SJSA1 (cell line): ENCODE data around the gene HLA-DPB1. TPM values are rescaled to one million over a fixed set of nuclear protein-coding genes. Genes with fewer than 3 reads are reported as not detected.

Experiments used
- DNase-seq, 2 experiments: peaks; one replicate each; pipeline ENCODE4 v3.0.0-alpha.2; 2015 to 2020; ENCODE audit warnings: low spot score in 2 of 2, low read depth in 1 of 2
- H3K27ac ChIP-seq: fragments of 250-450 bp; sonication (Bioruptor Pico); 2 replicates; pipeline ENCODE4 v1.5.1; 2020; ENCODE audit warnings: mild to moderate bottlenecking, moderate library complexity
- H3K27me3 ChIP-seq: fragments of 250-450 bp; sonication (Bioruptor Pico); replicated peaks from 2 replicates; pipeline ENCODE4 v1.5.1; 2020; ENCODE audit warnings: mild to moderate bottlenecking, moderate library complexity
- H3K36me3 ChIP-seq: fragments of 250-450 bp; sonication (Bioruptor Pico); 2 replicates; pipeline ENCODE4 v1.5.1; 2020; ENCODE audit warnings: mild to moderate bottlenecking
- H3K4me1 ChIP-seq: fragments of 250-450 bp; sonication (Bioruptor Pico); replicated peaks from 2 replicates; pipeline ENCODE4 v1.6.1; 2021; ENCODE audit warnings: mild to moderate bottlenecking
- H3K4me3 ChIP-seq: fragments of 250-450 bp; sonication (Bioruptor Pico); 2 replicates; pipeline ENCODE4 v1.5.1; 2020; ENCODE audit warnings: mild to moderate bottlenecking
- H3K9me3 ChIP-seq: fragments of 250-450 bp; sonication (Bioruptor Pico); replicated peaks from 2 replicates; pipeline ENCODE4 v1.5.1; 2020; ENCODE audit warnings: mild to moderate bottlenecking
- total RNA-seq: library from RNA; depleted of rRNA; stranded (reverse); fragments of >200 nt; shearing (Covaris generic); gene quantifications from 2 replicates; pipeline ENCODE4 v1.2.3, GENCODE V29; 2014

HLA-DPB1 gene
- total RNA-seq, 1 experiment from 2014 or later = not detected

- Histone ChIP-seq H3K27me3 (peaks cover 2% of the 10 kb centered on the region; the same call in 1 of the 2 replicates), H3K9me3 (0 out of 2 replicates have a peak, but pooled peaks cover 14% of the 10 kb centered on the region), H3K27ac (no peak overlapping the region), H3K4me3 (no peak overlapping the region), H3K4me1 (no peaks in the 10 kb centered on the region), H3K36me3 (no peaks in the 10 kb centered on the region)
- DNase-seq = no peak
These were observed 28.0 kb downstream of the HLA-DPB1 start for GRCh38 chr6:33103776-33104175.

GRCh38 chr6:33104887-33105286 is 29.1 kb downstream of the HLA-DPB1 start:
- Histone ChIP-seq H3K36me3 (no peaks in the 10 kb centered on the region), H3K9me3 (0 out of 2 replicates have a peak, but pooled peaks cover 14% of the 10 kb centered on the region), H3K4me1 (no peaks in the 10 kb centered on the region), H3K27ac (no peak overlapping the region), H3K4me3 (no peak overlapping the region), H3K27me3 (peaks cover 8% of the 10 kb centered on the region)
- DNase-seq = no peak

GRCh38 chr6:33105386-33105785 is 29.6 kb downstream of the HLA-DPB1 start:
- Histone ChIP-seq H3K36me3 (no peaks in the 10 kb centered on the region), H3K4me3 (no peak overlapping the region), H3K27ac (no peak overlapping the region), H3K9me3 (0 out of 2 replicates have a peak, but pooled peaks cover 9% of the 10 kb centered on the region), H3K27me3 (peaks cover 8% of the 10 kb centered on the region), H3K4me1 (no peaks in the 10 kb centered on the region)
- no peak for DNase-seq

DNA sequence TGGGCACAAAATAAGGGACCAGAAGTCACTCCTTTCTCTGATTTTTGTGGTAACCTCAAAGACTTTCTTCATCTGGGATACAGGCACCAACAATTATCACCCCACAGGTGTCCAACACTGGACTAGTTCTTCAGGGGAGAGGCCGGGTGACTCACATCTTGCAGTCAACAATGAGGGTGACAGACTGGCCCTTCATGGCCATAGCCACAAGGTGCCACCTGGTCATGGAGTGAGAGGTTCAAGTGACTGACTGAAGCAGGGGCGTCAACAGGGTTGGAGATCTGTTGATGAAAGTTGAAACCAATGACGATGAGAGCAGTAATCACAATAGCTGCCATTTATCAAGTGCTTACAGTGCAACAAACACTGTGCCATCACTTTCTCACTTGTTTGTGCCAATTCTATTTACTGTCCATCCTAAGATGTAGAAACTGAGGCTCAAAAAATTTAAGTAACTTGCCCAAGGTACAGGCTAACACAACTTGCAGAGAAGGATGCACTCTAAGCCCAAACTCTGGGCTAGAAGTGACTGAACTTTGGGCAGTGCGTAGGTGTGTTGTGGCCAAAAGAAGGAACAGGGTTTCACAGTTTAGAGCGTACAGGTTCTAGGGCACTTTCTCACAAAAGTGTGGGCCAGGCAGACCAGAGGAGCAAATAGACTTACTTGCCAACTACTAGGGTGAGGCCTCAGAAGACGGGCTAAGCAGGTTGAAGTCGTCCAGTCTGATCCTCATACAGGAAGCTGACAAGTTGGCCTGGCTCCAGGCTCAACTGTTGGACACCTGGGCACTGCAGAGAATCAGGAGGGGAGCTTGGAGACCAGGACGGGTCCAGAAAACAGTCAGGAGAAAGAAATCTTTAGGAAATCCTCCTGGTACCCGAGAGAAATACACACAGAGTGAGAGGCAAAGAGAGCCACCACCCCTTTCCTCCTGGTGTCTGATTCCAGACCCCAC is 30.4 kb downstream of the HLA-DPB1 start:
- DNase-seq = no peak
- H3K9me3 ChIP-seq = 0 out of 2 replicates have a peak, but pooled peaks cover 6% of the 10 kb centered on the region
- H3K4me1 ChIP-seq = no peaks in the 10 kb centered on the region
- H3K4me3 ChIP-seq = no peak overlapping the region
- peaks cover 8% of the 10 kb centered on the region for H3K27me3 ChIP-seq
- H3K36me3 ChIP-seq = no peaks in the 10 kb centered on the region
- H3K27ac ChIP-seq = no peak overlapping the region

DNA sequence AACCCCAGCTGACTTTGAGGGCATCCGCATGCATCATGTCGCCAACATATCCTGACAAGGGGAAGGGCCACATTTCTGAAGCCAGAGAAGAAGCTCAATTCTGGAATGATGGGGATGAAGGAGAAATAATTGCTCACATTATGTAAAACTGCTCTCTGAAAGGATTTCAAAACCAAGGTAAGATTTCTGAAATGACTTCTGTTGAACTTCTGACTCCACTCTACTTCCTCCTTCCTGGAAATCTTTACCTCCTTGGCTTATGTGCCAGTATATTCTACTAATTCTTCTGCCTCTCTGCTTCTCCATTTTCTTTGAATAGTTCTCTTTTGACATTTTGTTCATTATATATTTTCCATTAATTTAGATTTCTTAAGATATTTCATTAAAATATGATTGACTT is 31.9 kb downstream of the HLA-DPB1 start:
- no peak overlapping the region for H3K27ac ChIP-seq
- DNase-seq = no peak
- no peak overlapping the region for H3K4me3 ChIP-seq
- peaks cover 8% of the 10 kb centered on the region for H3K27me3 ChIP-seq
- no peaks in the 10 kb centered on the region for H3K36me3 ChIP-seq
- no peaks in the 10 kb centered on the region for H3K4me1 ChIP-seq
- H3K9me3 ChIP-seq = no peaks in the 10 kb centered on the region

DNA sequence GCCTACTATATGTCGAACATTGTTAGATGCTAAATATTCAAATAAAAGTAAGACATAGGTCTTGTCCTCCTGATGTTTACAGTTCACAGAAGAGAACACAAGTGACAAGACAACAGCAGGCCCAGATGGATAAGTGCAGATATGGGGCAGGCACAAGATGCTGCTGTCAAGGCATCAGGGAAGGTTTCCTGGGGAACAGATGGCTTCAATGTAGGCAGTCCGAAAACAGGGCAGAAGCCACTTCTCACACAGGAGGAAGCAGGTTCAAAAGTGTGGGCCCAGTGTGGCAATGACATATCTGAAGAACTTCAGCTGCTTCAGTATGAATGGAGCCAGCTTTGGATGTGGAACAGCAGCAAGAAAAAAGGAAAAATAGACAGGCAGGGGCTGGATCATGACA is 32.5 kb downstream of the HLA-DPB1 start:
- Histone ChIP-seq H3K4me1 (no peaks in the 10 kb centered on the region), H3K36me3 (no peaks in the 10 kb centered on the region), H3K4me3 (no peak overlapping the region), H3K27me3 (peaks cover 8% of the 10 kb centered on the region), H3K9me3 (no peaks in the 10 kb centered on the region), H3K27ac (no peak overlapping the region)
- no peak for DNase-seq

DNA sequence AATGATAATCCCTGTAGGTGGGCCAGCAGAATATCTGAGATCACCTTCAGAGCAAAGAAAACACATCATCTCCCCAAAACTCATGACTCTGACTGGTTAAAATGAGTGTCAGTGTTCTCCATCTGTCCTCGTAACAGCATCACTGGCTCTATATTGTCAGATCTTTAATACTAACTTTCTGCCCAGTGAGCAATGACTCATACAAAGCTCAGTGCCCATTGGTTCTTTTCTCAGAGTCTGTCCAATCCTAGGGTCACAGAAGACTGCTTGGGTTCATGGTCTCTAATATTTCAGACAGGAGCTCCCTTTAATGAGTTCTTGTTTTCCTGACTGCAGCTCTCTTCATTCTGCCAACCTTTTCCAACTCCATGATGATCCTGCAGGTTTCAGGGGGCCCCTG is 36.4 kb downstream of the HLA-DPB1 start:
- H3K27me3 ChIP-seq = peaks cover 17% of the 10 kb centered on the region

DNA sequence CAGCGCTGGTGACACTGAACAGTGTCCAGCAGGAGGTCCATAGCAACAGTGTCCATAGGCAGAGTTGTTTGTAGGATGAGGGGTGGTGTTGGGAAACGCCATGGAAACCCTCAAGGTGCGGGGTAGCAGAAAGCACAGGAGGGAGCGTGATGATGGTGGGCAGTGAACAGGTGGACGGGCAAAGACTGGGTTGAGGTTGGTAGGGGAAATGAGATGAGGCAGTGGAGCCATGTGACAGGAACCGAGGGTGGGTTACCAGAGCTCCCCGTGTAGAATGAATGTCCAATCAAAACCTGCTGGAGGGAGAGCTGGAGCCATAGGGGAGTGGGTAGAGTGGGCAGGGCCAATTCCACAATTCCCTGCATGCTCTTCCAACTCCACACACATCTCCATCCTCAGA is 38.0 kb downstream of the HLA-DPB1 start:
- Histone ChIP-seq H3K4me1 (no peaks in the 10 kb centered on the region), H3K27me3 (peaks cover 30% of the 10 kb centered on the region)

More for the DNA sequence above, 36.4 kb downstream of the HLA-DPB1 start:
- Histone ChIP-seq H3K4me3 (no peak overlapping the region), H3K4me1 (no peaks in the 10 kb centered on the region), H3K36me3 (no peaks in the 10 kb centered on the region), H3K27ac (no peak overlapping the region), H3K9me3 (no peaks in the 10 kb centered on the region)
- DNase-seq = peak in 1 of 2 experiments; percentile 25

GRCh38 chr6:33114406-33114805 is 38.6 kb downstream of the HLA-DPB1 start:
- Histone ChIP-seq H3K27me3 (peaks cover 27% of the 10 kb centered on the region), H3K4me3 (no peak overlapping the region), H3K36me3 (no peaks in the 10 kb centered on the region), H3K4me1 (no peaks in the 10 kb centered on the region), H3K27ac (no peak overlapping the region), H3K9me3 (no peaks in the 10 kb centered on the region)
- DNase-seq = no peak

More for the DNA sequence above, 38.0 kb downstream of the HLA-DPB1 start:
- Histone ChIP-seq H3K4me3 (no peak overlapping the region), H3K9me3 (no peaks in the 10 kb centered on the region), H3K36me3 (no peaks in the 10 kb centered on the region), H3K27ac (no peak overlapping the region)
- DNase-seq = no peak

GRCh38 chr6:33116417-33116816 is 40.6 kb downstream of the HLA-DPB1 start:
- H3K36me3 ChIP-seq = no peaks in the 10 kb centered on the region
- H3K27ac ChIP-seq = no peak overlapping the region
- H3K9me3 ChIP-seq = no peaks in the 10 kb centered on the region
- no peaks in the 10 kb centered on the region for H3K4me1 ChIP-seq
- DNase-seq = no peak
- H3K4me3 ChIP-seq = no peak overlapping the region
- peaks cover 31% of the 10 kb centered on the region for H3K27me3 ChIP-seq

DNA sequence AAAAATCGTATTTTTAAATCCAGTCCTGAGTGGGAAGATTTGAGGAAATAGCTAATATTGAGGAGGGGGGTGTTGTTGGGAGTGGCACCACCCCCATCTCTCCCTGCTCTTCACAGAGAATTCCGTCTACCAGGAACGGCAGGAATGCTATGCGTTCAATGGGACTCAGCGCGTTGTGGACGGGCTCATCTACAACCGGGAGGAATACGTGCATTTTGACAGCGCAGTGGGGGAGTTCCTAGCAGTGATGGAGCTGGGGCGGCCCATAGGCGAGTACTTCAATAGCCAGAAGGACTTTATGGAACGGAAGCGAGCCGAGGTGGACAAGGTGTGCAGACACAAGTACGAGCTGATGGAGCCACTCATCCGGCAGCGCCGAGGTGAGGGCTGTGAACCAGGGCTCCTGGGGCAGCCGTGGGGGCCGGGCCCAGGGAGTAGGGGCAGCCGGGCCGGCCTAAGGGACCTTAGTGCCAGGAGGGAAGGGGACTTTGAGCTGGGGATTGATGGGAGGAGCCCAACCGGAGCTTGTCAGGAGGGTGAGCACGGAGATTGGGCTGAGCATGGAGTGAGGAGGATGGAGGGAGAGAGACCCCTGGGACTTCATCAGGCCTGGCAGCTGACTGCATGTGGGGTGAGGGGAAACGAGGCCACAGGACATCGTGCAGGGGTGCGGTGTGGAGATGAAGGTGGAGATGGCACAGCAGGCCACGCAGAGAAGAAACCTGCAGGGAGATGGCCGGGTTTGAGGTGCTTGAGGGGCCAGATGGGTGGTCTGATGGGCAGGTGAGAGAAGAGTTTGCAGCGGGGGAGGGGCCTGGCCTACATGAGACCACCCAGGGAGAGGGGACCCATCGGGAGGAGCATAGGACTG is 41.3 kb downstream of the HLA-DPB1 start:
- no peak overlapping the region for H3K27ac ChIP-seq
- H3K4me3 ChIP-seq = no peak overlapping the region
- H3K9me3 ChIP-seq = no peaks in the 10 kb centered on the region
- DNase-seq = no peak
- peaks cover 31% of the 10 kb centered on the region for H3K27me3 ChIP-seq
- no peaks in the 10 kb centered on the region for H3K4me1 ChIP-seq
- no peaks in the 10 kb centered on the region for H3K36me3 ChIP-seq

DNA sequence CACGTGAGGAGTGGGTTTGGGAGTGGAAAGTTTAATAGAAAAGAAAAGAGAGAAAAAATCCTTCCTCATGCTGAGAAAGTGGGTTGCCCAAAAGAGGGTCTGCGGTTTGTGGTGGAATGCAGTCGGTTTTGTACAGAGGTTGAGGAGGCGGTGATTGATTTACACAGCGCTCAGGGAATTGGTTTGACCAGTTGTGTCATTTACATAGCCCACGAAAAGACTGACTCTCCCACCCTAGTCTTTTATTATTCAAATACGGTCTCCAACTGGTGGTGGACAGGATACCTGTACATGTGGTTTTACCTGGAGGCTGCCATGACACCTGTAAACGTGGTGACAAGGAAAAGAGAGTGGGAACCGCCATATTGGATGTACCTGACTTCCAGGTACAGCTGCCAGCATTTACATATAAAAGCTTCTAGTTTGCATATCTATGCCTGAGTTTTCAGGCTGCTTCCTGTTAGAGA is 42.1 kb downstream of the HLA-DPB1 start:
- no peak overlapping the region for H3K4me3 ChIP-seq
- H3K4me1 ChIP-seq = no peaks in the 10 kb centered on the region
- no peak for DNase-seq
- no peaks in the 10 kb centered on the region for H3K36me3 ChIP-seq
- peaks cover 31% of the 10 kb centered on the region for H3K27me3 ChIP-seq
- no peak overlapping the region for H3K27ac ChIP-seq
- no peaks in the 10 kb centered on the region for H3K9me3 ChIP-seq

DNA sequence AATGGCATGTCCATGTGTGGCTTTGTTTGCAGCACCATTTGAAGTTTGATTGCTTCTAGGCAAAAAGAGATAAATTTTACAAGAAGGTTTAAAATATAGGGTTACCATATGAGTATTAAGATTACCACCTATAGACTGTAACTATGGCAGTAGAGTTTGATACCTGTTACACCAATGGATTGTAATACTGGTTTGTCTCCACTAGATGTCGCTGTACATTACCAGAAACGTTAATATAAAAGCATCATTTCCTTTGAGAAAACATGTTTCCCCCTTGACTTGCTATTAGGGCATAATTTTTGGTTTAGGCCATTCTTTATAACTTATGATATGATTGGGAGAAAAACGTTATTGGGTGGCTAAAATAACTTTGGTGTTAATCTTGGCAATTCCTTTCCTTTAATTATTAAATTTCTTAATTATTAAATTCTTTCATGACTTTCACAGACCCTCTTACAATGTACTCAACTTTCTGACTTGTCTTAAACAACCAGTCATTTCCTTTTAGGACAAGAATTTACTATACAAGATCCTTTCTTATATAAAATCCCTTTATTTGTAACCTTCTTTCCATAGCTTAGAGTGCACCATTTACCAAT is 42.8 kb downstream of the HLA-DPB1 start:
- H3K36me3 ChIP-seq = no peaks in the 10 kb centered on the region
- peaks cover 3% of the 10 kb centered on the region for H3K9me3 ChIP-seq
- no peaks in the 10 kb centered on the region for H3K4me1 ChIP-seq
- H3K27ac ChIP-seq = no peak overlapping the region
- H3K4me3 ChIP-seq = no peak overlapping the region
- peaks cover 31% of the 10 kb centered on the region for H3K27me3 ChIP-seq
- peak in 1 of 2 experiments; percentile 13 for DNase-seq
